ENCODE data around the gene MLC1.
A peak's percentile ranks its signal among the peaks of the same experiment; 100 is the strongest.

Gene MLC1

GRCh38 chr22:50047346-50047745 is 37.9 kb downstream of the MLC1 start:
- TF ChIP-seq, protein P1, sequence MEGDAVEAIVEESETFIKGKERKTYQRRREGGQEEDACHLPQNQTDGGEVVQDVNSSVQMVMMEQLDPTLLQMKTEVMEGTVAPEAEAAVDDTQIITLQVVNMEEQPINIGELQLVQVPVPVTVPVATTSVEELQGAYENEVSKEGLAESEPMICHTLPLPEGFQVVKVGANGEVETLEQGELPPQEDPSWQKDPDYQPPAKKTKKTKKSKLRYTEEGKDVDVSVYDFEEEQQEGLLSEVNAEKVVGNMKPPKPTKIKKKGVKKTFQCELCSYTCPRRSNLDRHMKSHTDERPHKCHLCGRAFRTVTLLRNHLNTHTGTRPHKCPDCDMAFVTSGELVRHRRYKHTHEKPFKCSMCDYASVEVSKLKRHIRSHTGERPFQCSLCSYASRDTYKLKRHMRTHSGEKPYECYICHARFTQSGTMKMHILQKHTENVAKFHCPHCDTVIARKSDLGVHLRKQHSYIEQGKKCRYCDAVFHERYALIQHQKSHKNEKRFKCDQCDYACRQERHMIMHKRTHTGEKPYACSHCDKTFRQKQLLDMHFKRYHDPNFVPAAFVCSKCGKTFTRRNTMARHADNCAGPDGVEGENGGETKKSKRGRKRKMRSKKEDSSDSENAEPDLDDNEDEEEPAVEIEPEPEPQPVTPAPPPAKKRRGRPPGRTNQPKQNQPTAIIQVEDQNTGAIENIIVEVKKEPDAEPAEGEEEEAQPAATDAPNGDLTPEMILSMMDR (IDR thresholded peaks at IDR 0.05) = no peak
- TF ChIP-seq ZFX (IDR thresholded peaks at IDR 0.05; ENCODE audit: borderline replicate concordance) = no peak
- H3K27ac ChIP-seq = no peak overlapping the region

GRCh38 chr22:50046481-50047245 is 38.6 kb downstream of the MLC1 start:
- TF ChIP-seq, protein P1 (IDR thresholded peaks at IDR 0.05) = no peak
- TF ChIP-seq ZFX (IDR thresholded peaks at IDR 0.05; ENCODE audit: borderline replicate concordance) = no peak
- no peak overlapping the region for H3K27ac ChIP-seq

GRCh38 chr22:50046019-50046415 is 39.2 kb downstream of the MLC1 start:
- H3K27ac ChIP-seq = no peak overlapping the region
- TF ChIP-seq ZFX (IDR thresholded peaks at IDR 0.05; ENCODE audit: borderline replicate concordance) = no peak
- TF ChIP-seq, protein P1 (IDR thresholded peaks at IDR 0.05) = no peak

- TF ChIP-seq, protein P1 (IDR thresholded peaks at IDR 0.05) = no peak
- TF ChIP-seq ZFX (IDR thresholded peaks at IDR 0.05; ENCODE audit: borderline replicate concordance) = no peak
- peak overlapping the region; percentile 78; the same call in 1 of the 2 replicates for H3K27ac ChIP-seq
These were observed 39.8 kb downstream of the MLC1 start for GRCh38 chr22:50045211-50046018.

DNA sequence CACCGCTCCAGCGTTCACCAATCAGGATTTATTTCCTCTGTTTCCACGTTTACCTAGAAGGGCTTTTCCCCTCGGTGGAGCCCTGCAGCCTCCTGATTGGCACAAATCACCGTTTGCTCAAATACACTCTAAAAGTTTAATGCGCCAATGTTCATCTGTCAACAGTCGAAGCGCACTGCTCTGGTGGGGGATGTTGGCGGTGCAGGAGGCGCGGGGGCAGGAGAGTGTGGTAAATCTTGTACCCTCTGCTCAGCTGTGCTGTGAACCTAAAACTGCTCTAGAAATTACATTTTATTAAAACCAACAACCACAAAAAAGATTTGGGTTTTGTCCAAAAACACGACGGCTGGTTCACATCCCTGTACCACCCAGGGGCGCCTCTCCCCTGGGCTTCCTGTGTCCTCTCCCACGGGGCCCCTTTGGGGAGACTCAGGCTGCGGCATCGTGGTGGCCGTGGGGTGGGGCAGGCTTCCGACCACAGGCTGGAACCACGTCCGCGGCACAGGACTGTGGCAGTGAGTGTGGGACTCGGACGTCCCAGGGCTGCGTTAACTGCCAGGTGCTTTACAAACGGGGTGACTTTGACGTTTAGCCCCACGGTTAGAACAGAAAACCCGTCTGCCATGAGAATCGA is 40.6 kb downstream of the MLC1 start:
- TF ChIP-seq ZFX (IDR thresholded peaks at IDR 0.05; ENCODE audit: borderline replicate concordance) = no peak
- TF ChIP-seq, protein P1 (IDR thresholded peaks at IDR 0.05) = no peak

DNA sequence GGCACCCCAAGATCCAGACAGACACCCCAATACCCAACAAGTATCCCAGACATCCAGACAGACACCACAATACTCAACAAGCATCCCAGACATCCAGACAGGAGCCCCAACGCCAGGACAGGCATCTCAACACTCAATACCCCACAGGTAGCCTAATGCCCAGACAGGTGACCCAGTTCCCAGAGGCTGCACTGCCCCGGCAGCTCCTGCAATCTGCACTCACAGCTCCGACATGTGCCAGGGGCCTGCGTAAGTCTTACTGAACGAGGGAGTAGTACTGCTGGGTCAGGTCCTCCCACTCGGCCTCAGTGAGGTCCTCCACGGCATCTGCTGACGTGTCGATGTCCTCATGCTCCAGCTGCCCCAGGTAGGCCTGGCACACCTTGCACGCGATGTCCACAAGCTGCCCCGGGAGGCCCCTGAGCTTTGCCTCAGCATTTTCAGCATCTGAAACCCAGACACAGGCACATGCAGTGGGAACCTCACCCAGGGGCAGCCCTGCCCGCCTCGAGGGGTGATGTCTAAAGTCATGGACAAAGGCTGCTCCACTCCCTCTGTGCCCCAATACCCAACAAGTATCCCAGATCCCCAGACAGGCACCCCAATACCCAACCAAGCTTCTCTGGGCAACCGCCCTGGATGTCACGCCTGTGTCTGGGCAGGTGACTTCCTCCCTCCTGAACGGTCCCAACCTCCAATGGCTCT is 43.7 kb downstream of the MLC1 start:
- no peak for TF ChIP-seq ZFX (IDR thresholded peaks at IDR 0.05; ENCODE audit: borderline replicate concordance)
- TF ChIP-seq, protein P1 (IDR thresholded peaks at IDR 0.05) = no peak
- H3K27ac ChIP-seq = peak overlapping the region; percentile 80

More for the DNA sequence above, 40.6 kb downstream of the MLC1 start:
- peak overlapping the region; percentile 78 for H3K27ac ChIP-seq
